Parathyroid adenoma (tissue), 2 donors: ENCODE measurements around the gene SYT2.
"Not testable (repeated sequence)": the region's sequence is repeated elsewhere in the genome, so short reads cannot be mapped to it uniquely, and the experiment has no call there.

Source experiments
- H2AFZ ChIP-seq: fragments of 300-600 bp; sonication (generic); one replicate; pipeline ENCODE4 v1.7.0; 2017; ENCODE audit warnings: antibody characterized with exemption, mild to moderate bottlenecking
- H3K27ac ChIP-seq: fragments of 300-600 bp; sonication (generic); one replicate; pipeline ENCODE4 v1.7.0; 2017
- H3K27me3 ChIP-seq: fragments of 300-600 bp; sonication (generic); one replicate; pipeline ENCODE4 v1.7.0; 2017; ENCODE audit warnings: low read length; ENCODE audit not compliant: control insufficient read depth, insufficient read depth
- H3K36me3 ChIP-seq: fragments of 300-600 bp; sonication (generic); one replicate; pipeline ENCODE4 v1.7.0; 2017; ENCODE audit warnings: low read length; ENCODE audit not compliant: control insufficient read depth, insufficient read depth
- H3K4me1 ChIP-seq: fragments of 300-600 bp; sonication (generic); one replicate; pipeline ENCODE4 v1.7.0; 2017; ENCODE audit warnings: control low read depth
- H3K4me2 ChIP-seq: fragments of 300-600 bp; sonication (generic); one replicate; pipeline ENCODE4 v1.7.0; 2017; ENCODE audit warnings: low read length
- H3K4me3 ChIP-seq: fragments of 300-600 bp; sonication (generic); one replicate; pipeline ENCODE4 v1.7.0; 2017; ENCODE audit warnings: low read depth, low read length
- H3K79me2 ChIP-seq: fragments of 300-600 bp; sonication (generic); one replicate; pipeline ENCODE4 v1.7.0; 2017; ENCODE audit warnings: control low read depth
- H3K9ac ChIP-seq: fragments of 300-600 bp; sonication (generic); one replicate; pipeline ENCODE4 v1.7.0; 2017; ENCODE audit warnings: mild to moderate bottlenecking
- H3K9me3 ChIP-seq: fragments of 300-600 bp; sonication (generic); one replicate; pipeline ENCODE4 v1.7.0; 2017; ENCODE audit warnings: low read length; ENCODE audit not compliant: control insufficient read depth
- TF ChIP-seq, protein P1 (sequence below): fragments of 300-600 bp; sonication (generic); IDR thresholded peaks from one replicate; pipeline ENCODE4 v1.7.0; 2017; ENCODE audit warnings: antibody characterized with exemption, mild to moderate bottlenecking
- donor health status: primary hyperparathyroidism.

The SYT2 gene

GRCh38 chr1:202628646-202629215, 81.5 kb downstream of the SYT2 start:
- Histone ChIP-seq H3K36me3 (no peaks in the 10 kb centered on the region), H3K27ac (no peak overlapping the region), H3K27me3 (no peaks in the 10 kb centered on the region), H3K9me3 (no peaks in the 10 kb centered on the region), H3K9ac (no peak overlapping the region), H3K4me2 (no peak overlapping the region), H3K4me3 (no peak overlapping the region), H3K79me2 (no peaks in the 10 kb centered on the region), H2AFZ (no peak overlapping the region), H3K4me1 (no peaks in the 10 kb centered on the region)
- TF ChIP-seq, protein P1, sequence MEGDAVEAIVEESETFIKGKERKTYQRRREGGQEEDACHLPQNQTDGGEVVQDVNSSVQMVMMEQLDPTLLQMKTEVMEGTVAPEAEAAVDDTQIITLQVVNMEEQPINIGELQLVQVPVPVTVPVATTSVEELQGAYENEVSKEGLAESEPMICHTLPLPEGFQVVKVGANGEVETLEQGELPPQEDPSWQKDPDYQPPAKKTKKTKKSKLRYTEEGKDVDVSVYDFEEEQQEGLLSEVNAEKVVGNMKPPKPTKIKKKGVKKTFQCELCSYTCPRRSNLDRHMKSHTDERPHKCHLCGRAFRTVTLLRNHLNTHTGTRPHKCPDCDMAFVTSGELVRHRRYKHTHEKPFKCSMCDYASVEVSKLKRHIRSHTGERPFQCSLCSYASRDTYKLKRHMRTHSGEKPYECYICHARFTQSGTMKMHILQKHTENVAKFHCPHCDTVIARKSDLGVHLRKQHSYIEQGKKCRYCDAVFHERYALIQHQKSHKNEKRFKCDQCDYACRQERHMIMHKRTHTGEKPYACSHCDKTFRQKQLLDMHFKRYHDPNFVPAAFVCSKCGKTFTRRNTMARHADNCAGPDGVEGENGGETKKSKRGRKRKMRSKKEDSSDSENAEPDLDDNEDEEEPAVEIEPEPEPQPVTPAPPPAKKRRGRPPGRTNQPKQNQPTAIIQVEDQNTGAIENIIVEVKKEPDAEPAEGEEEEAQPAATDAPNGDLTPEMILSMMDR = no peak

DNA sequence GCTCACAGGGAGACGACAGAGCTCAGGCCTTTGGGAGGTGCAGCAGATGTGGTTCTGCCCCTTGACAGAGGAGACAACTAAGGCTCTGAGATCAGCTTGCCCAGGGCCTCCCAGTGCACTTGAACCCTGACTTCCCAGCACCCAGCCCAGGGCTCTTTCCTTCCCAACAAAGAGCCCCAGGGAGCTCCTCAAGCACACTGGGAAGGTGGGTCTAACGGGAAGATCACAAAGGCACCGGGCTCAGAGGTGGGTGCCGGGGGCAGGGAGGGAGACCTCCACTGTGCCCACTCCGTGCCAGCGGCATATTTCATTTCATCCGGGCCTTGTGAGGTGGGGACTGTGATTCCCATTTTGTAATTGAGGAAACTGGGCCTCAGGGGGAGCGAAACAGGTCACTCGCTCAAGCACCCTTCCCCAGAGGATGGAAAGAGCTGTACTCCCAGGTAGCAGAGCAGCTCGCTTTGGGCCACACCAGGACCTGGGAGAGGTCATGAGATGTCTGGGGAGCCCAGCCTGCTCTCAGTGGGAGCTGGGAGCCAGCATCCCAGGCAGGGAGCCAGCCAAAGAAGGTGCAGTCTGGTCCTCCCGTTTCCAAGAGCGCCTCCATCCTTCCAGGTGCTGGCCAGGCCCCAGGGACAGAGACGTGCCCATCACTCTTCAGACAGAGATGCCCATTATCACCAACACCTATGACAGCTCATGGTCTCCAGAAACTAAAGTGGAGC, 82.3 kb downstream of the SYT2 start:
- Histone ChIP-seq H3K79me2 (no peaks in the 10 kb centered on the region), H3K27ac (no peak overlapping the region), H3K9me3 (no peaks in the 10 kb centered on the region), H2AFZ (no peak overlapping the region), H3K27me3 (no peaks in the 10 kb centered on the region), H3K9ac (no peak overlapping the region), H3K4me3 (no peak overlapping the region), H3K4me1 (no peaks in the 10 kb centered on the region), H3K36me3 (no peaks in the 10 kb centered on the region), H3K4me2 (no peak overlapping the region)
- TF ChIP-seq, protein P1 = no peak

DNA sequence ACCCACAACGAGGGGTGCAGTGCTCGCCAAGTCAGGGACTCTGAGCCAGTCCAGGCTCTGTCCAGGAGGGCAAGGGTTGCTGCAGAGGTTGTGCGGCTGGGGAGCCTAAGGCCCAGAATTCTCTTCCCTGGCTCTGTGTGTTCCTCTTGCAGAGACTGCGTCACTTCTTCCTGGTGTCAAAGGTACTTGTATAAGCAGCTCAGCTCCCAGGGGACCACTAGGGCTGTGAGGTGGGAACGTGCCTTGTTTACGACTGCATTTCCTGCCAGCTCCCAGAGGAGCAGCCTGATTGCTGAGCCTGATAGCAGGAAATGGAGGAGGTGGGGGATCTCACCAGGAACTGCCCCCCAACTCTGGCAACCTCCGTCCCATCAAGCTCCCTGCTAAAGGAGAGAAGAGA, 83.2 kb downstream of the SYT2 start:
- H3K4me2 ChIP-seq, H3K9me3 ChIP-seq, H3K79me2 ChIP-seq, H2AFZ ChIP-seq, H3K36me3 ChIP-seq, H3K4me1 ChIP-seq, H3K27ac ChIP-seq, H3K27me3 ChIP-seq, H3K9ac ChIP-seq, H3K4me3 ChIP-seq: not testable (repeated sequence)

DNA sequence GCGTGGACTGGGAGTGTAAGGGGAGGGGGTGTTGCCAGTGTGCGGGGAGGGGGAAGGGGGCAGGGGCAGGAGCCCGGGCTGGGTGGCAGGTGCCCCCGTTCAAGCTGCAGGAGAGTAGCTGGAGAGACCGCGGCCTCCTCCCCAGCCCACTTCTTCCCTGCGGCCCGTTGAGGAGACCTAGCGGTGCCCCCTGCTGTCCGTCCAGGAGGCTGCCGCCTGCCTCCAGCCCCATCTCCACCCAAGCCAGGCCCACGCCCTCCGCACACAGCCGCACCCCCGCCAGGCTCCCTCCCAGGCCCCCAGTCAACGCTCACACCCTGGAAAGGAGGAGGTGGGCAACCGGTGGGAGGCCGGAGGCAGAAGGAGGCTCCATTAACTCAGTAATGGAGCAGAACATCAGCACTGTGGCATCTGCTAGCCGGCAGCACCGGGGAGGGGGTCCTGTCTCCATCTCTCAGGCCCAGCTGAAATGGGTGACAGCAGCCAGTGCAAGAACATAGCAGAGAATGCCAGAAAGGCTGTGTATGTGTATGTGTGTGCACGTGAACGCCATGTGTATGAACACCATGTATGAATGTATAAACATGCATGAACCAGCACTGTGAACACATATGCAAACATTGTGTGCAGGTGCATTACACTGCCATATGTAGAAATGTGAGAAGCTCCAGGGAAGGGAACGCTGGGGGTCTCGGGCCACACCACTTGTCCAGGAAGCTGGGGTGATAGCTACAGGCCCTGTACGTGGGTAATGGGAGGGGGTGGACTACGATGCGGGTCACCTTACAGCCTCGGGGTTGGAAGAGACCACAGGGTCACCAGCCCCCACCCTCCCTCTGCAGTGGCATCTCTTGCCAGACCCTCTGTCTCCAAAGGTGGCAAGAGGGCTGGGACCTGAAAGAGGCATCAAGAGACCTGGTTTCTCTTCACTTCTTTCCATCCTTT, 84.6 kb downstream of the SYT2 start:
- H3K9ac ChIP-seq = no peak overlapping the region
- no peaks in the 10 kb centered on the region for H3K4me1 ChIP-seq
- no peak overlapping the region for H2AFZ ChIP-seq
- H3K9me3 ChIP-seq = no peaks in the 10 kb centered on the region
- H3K36me3 ChIP-seq = no peaks in the 10 kb centered on the region
- H3K4me3 ChIP-seq = no peak overlapping the region
- no peak overlapping the region for H3K4me2 ChIP-seq
- TF ChIP-seq, protein P1 = peak; percentile 40
- H3K27ac ChIP-seq = no peak overlapping the region
- no peaks in the 10 kb centered on the region for H3K79me2 ChIP-seq
- H3K27me3 ChIP-seq = no peaks in the 10 kb centered on the region

- H3K27ac ChIP-seq = no peak overlapping the region
- no peak overlapping the region for H3K9ac ChIP-seq
Measured at GRCh38 chr1:202624781-202625108, 85.5 kb downstream of the SYT2 start.

More at GRCh38 chr1:202624781-202625108, 85.5 kb downstream of the SYT2 start:
- H3K9me3 ChIP-seq = no peaks in the 10 kb centered on the region
- H3K4me1 ChIP-seq = no peaks in the 10 kb centered on the region
- no peaks in the 10 kb centered on the region for H3K36me3 ChIP-seq
- no peaks in the 10 kb centered on the region for H3K27me3 ChIP-seq
- TF ChIP-seq, protein P1 = no peak
- no peak overlapping the region for H3K4me2 ChIP-seq
- H3K79me2 ChIP-seq = no peaks in the 10 kb centered on the region
- no peak overlapping the region for H3K4me3 ChIP-seq
- H2AFZ ChIP-seq = no peak overlapping the region
